Muscle layer of duodenum (tissue), 2 donors: Measurements from ENCODE around the gene IGF2R.
"Not testable (repeated sequence)": the region's sequence is repeated elsewhere in the genome, so short reads cannot be mapped to it uniquely, and the experiment has no call there.

Experiments used
- H3K27ac ChIP-seq: one replicate; pipeline ENCODE4 v1.7.0; 2013; ENCODE audit warnings: mild to moderate bottlenecking, low read length
- H3K27me3 ChIP-seq: one replicate; pipeline ENCODE4 v1.7.0; 2013; ENCODE audit warnings: low read depth, mild to moderate bottlenecking, control low read depth, low read length
- H3K36me3 ChIP-seq, 2 donors: one replicate each; pipeline ENCODE4 v1.7.0; 2013; ENCODE audit warnings: low read length in 2 of 2, control low read depth in 1 of 2, mild to moderate bottlenecking in 1 of 2; ENCODE audit not compliant: insufficient read depth in 2 of 2, control insufficient read depth in 1 of 2
- H3K4me1 ChIP-seq, 2 donors: one replicate each; pipeline ENCODE4 v1.7.0; 2013; ENCODE audit warnings: low read length in 2 of 2, mild to moderate bottlenecking in 2 of 2, control low read depth in 1 of 2, moderate library complexity in 1 of 2; ENCODE audit not compliant: insufficient read depth in 2 of 2, control insufficient read depth in 1 of 2
- H3K4me3 ChIP-seq, 2 donors: one replicate each; pipeline ENCODE4 v1.7.0; 2013; ENCODE audit warnings: low read length in 2 of 2, low read depth in 1 of 2, mild to moderate bottlenecking in 1 of 2
- H3K9me3 ChIP-seq, 2 donors: one replicate each; pipeline ENCODE4 v1.7.0; 2013; ENCODE audit warnings: low read length in 2 of 2, control low read depth in 1 of 2, mild to moderate bottlenecking in 1 of 2; ENCODE audit not compliant: control insufficient read depth in 1 of 2
- donor health status: healthy.

Gene IGF2R

DNA sequence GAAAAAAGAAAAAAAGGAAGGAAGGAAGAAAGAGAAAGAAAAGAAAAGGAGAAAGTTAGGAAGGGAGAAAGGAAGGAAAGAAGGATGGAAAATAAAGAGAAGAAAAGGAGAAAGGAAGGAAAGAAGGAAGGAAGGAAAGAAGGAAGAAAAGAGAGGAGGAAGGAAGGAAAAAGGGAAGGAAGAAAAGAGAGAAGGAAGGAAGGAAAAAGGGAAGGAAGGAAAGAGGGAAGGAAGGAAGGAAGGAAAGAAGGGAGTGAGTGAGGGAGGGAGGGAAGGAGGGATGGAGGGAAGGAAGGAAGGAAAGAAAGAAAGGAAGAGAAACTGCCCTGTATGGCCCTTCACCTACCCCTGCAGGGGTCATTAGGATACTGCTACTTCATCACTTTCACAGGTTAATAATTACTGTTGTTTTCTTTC is 12.9 kb upstream of the IGF2R start:
- Histone ChIP-seq H3K36me3 (no peaks in the 10 kb centered on the region), H3K4me1 (peaks cover 0 to 8% of the 10 kb centered on the region in 2 donors), H3K27ac (no peak overlapping the region), H3K4me3 (no peak overlapping the region), H3K27me3 (no peaks in the 10 kb centered on the region), H3K9me3 (no peaks in the 10 kb centered on the region)

DNA sequence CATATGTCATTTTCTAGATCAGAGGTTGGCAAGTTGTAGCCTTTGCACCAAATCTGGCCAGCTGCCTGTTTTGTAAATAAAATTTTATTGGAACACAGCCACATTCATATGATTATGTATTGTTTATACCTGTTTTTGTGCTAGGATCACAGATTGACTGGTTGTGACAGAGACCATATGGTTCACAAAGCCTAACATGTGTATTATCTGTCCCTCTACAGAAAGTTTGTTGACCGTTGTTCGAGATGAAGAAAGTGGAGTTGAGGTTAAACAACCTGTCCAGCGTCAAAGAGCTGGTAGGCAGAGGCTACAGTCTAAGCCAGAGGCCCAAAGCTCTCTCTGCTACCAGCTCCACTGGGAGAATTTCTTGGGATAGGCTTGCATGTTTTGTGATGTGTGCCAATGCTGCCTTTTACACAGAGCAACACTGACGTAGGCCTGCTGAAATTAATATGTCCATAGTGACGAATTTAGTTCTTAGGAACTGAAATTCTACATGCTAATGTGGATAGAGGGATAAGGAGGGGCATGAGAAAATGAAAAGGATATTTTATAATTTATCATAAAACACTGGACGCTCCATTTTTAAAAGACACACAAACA is 11.7 kb upstream of the IGF2R start:
- Histone ChIP-seq H3K9me3 (no peaks in the 10 kb centered on the region), H3K4me1 (peaks cover 0 to 8% of the 10 kb centered on the region in 2 donors), H3K27me3 (no peaks in the 10 kb centered on the region), H3K4me3 (no peak overlapping the region), H3K36me3 (no peaks in the 10 kb centered on the region), H3K27ac (no peak overlapping the region)

DNA sequence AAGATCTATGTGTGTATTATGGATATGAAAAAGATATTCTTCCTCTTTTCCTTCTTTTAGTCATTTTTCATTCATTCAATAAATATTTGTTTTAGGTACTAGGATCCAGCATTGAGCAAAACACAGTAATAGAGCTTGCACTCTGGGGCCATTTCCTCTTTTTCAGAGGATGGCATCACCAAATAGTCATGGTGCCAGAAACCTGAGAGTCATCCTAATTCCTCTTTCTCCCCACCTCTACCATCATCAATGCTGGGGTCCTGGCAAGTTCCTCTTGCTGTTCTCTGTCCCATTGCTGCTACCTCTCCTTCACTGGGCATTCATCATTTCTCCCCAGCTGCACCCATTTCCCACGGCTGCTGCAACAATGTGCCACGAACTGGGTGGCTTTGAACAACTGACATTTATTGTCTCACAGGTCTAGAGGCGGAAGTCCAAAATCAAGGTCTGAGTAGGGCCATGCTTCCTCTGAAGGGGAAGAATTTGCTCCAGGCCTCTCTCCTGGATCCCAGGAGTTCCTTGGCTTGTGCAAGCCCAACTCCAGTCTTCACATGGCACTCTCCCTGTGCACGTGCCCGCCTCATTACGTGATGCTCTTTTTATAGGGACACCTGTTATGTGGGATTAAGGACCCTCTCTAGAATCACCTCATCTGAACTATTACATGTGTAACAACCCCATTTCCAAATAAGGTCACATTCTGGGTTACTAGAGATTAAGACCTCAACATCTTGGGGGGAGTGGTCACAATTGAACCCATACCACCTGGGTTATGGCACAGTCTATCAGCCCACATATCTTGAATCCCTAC is 9.5 kb upstream of the IGF2R start:
- H3K9me3 ChIP-seq: no peaks in the 10 kb centered on the region
- peaks cover 0 to 8% of the 10 kb centered on the region in 2 donors for H3K4me1 ChIP-seq
- H3K36me3 ChIP-seq: no peaks in the 10 kb centered on the region
- H3K4me3 ChIP-seq: no peak overlapping the region
- H3K27me3 ChIP-seq: no peaks in the 10 kb centered on the region
- H3K27ac ChIP-seq: peak overlapping the region; percentile 78

DNA sequence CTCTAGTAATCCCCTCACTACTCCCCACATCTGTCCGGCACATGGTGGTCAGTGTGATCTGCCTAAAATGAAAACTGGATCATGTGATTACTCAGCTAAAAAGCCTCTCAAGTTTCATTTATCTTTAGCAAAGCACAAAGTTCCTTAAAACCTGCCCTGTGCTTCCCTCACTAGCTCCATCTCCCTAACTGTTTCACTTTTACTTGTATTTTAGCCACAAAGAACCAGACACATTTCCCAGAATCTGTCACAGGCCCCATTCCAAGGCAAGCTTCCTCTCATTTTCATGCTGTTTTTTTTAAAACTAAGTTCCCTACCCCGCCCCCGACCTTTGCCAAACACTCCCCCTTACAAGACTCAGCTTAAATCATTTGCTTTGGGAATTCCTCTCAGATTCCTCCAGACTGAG is 8.9 kb upstream of the IGF2R start:
- Histone ChIP-seq H3K27me3 (no peaks in the 10 kb centered on the region), H3K36me3 (no peaks in the 10 kb centered on the region), H3K27ac (peak overlapping the region; percentile 78), H3K4me1 (peaks cover 0 to 8% of the 10 kb centered on the region in 2 donors), H3K4me3 (no peak overlapping the region), H3K9me3 (no peaks in the 10 kb centered on the region)

DNA sequence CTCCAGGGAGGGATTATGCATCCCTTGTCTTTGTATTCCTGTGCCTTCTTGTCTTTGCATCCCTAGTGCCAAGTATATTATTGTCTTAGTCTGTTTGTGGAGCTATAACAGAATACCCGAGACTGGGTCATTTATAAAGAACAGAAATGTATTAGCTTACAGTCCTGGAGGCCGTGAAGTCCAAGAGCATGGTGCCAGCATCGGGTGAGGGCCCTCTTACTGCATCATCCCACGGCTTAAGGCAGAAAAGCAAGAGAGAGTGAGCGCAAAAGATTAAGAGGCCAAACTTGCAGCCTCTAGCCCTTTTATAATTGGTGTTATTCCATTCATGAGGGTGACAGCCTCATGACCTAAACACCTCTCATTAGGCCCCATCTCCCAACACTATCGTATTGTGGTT is 8.4 kb upstream of the IGF2R start:
- no peaks in the 10 kb centered on the region for H3K9me3 ChIP-seq
- peaks cover 0 to 8% of the 10 kb centered on the region in 2 donors for H3K4me1 ChIP-seq
- H3K27ac ChIP-seq: peak overlapping the region; percentile 78
- no peaks in the 10 kb centered on the region for H3K36me3 ChIP-seq
- H3K27me3 ChIP-seq: no peaks in the 10 kb centered on the region
- H3K4me3 ChIP-seq: no peak overlapping the region

DNA sequence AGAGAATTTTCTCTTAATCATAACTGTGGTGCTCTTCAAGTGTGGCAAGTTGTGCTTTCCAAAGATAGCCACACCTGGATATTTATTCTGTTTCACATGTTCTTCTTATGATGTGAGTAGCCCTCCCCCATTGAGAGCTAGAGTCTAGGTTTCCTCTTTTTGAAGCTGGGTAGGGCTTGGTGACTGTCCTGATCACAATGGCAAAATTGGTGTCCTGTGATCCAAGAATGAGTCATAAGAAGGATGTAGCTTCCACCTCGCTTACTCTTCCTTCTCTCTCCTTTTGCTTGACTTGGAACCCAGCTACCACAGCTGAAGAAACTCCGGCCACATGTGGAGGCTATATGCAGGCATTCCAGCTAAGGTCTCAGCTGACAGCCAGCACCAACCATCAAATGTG is 7.4 kb upstream of the IGF2R start:
- peaks cover 0 to 8% of the 10 kb centered on the region in 2 donors for H3K4me1 ChIP-seq
- H3K27me3 ChIP-seq: no peaks in the 10 kb centered on the region
- no peak overlapping the region for H3K27ac ChIP-seq

DNA sequence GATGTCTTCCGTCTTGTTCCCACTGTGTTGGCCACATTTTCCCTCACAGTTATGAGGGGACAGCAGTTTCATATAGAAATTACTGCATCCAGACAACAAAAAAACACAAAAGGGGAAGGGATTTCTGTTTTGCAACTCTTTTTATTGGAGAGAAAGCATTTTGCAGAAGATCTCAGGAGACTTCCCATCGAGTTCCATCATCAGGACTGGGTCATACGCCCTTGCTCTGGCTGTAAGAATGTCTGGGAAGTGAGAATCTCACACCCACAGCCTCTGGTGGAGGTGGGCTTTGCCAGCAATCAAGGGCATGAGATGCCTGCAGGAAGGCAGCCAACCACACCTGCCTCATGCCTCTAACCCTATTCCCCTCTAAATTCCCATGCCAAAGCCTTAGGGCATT is 5.8 kb upstream of the IGF2R start:
- Histone ChIP-seq H3K36me3 (no peaks in the 10 kb centered on the region), H3K9me3 (no peaks in the 10 kb centered on the region), H3K27ac (no peak overlapping the region), H3K4me1 (peaks cover 0 to 8% of the 10 kb centered on the region in 2 donors), H3K27me3 (no peaks in the 10 kb centered on the region), H3K4me3 (no peak overlapping the region)

More for the DNA sequence above, 7.4 kb upstream of the IGF2R start:
- Histone ChIP-seq H3K9me3 (no peaks in the 10 kb centered on the region), H3K4me3 (no peak overlapping the region), H3K36me3 (no peaks in the 10 kb centered on the region)

DNA sequence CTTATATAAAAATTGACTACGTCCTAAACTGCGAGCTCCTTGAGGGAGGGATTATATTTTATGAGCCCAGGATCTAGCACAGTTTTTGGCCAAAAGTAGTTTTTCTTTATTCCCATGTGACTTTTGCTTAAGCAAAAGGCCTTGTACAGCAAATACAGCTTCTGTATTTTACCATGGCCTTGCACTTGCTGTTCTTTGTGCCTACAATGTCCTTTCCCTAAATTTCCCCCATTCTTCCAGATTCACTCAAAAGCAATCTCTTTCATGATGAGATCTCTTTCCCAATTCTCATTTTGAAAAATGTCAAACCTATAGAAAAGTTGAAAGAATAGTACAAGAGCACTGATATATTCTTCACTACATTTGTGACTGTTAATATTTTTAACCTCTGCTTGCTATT is 4.8 kb upstream of the IGF2R start:
- H3K36me3 ChIP-seq: no peaks in the 10 kb centered on the region
- no peak overlapping the region for H3K4me3 ChIP-seq
- H3K4me1 ChIP-seq: peaks cover 0 to 8% of the 10 kb centered on the region in 2 donors
- no peaks in the 10 kb centered on the region for H3K27me3 ChIP-seq
- no peaks in the 10 kb centered on the region for H3K9me3 ChIP-seq
- no peak overlapping the region for H3K27ac ChIP-seq

DNA sequence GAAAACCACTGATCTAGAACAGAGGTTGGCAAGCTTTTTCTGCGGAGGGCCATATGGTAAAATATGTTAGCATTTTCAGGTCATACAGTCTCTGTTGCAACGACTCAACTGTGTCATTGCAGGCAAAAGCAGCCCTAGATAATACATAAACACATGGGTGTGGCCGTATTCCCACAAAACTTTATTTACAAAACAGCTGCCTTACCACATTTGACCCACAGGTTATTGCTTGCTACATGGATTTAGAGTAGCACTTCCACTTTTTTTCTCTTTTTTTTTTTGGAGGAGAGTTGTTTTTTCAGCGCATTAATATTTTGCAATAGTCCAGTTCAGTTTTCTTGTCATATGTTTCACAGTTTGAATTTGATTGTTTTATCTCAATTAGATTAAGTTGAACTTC is 2.5 kb upstream of the IGF2R start:
- no peak overlapping the region for H3K27ac ChIP-seq
- H3K27me3 ChIP-seq: no peaks in the 10 kb centered on the region
- peaks cover 5 to 8% of the 10 kb centered on the region in 2 donors for H3K4me1 ChIP-seq
- H3K36me3 ChIP-seq: no peaks in the 10 kb centered on the region
- no peak overlapping the region for H3K4me3 ChIP-seq
- no peaks in the 10 kb centered on the region for H3K9me3 ChIP-seq

DNA sequence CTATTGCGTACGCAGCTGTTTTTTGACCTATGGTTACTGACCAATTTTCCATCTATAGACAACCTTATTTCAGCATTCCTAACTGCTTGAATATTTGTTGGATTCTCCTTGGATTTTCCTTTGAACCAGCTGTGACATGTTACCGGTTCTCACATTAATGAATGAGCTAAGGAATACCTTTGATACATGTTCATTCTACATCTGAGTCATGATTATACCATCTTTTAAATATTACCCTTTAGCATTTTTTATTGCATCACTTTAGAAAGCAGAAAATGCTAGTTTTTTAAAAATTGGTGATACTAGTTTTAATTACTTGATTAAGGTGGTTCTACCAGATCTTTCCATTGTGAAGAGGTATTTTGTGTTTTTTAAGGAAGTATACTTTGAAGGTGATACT is 1.9 kb upstream of the IGF2R start:
- H3K4me1 ChIP-seq: peaks cover 5 to 9% of the 10 kb centered on the region in 2 donors
- no peaks in the 10 kb centered on the region for H3K9me3 ChIP-seq
- H3K4me3 ChIP-seq: no peak overlapping the region
- H3K27ac ChIP-seq: no peak overlapping the region
- no peaks in the 10 kb centered on the region for H3K27me3 ChIP-seq
- H3K36me3 ChIP-seq: no peaks in the 10 kb centered on the region

DNA sequence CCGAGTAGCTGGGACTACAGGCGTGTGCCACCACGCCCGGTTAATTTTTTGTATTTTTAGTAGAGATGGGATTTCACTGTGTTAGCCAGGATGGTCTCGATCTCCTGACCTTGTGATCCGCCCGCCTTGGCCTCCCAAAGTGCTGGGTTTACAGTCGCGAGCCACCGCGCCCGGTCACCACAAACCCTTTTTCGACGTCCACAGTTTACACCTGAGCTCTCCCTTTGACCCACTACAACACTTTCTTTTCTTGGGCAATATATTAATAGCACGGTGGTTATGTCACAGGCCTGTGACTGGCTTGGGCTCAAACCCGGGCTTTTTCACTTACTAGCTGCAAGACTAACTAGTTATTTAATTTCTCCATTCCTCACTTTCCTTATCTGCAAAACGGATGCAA is 1.3 kb upstream of the IGF2R start:
- H3K4me3 ChIP-seq, H3K27me3 ChIP-seq, H3K36me3 ChIP-seq, H3K9me3 ChIP-seq, H3K27ac ChIP-seq: not testable (repeated sequence)
- H3K4me1 ChIP-seq: peaks cover 5 to 15% of the 10 kb centered on the region in 2 donors
